Measurements from ENCODE around the gene DVL3.
"Not testable (repeated sequence)": the region's sequence is repeated elsewhere in the genome, so short reads cannot be mapped to it uniquely, and the experiment has no call there.

The DVL3 gene

DNA sequence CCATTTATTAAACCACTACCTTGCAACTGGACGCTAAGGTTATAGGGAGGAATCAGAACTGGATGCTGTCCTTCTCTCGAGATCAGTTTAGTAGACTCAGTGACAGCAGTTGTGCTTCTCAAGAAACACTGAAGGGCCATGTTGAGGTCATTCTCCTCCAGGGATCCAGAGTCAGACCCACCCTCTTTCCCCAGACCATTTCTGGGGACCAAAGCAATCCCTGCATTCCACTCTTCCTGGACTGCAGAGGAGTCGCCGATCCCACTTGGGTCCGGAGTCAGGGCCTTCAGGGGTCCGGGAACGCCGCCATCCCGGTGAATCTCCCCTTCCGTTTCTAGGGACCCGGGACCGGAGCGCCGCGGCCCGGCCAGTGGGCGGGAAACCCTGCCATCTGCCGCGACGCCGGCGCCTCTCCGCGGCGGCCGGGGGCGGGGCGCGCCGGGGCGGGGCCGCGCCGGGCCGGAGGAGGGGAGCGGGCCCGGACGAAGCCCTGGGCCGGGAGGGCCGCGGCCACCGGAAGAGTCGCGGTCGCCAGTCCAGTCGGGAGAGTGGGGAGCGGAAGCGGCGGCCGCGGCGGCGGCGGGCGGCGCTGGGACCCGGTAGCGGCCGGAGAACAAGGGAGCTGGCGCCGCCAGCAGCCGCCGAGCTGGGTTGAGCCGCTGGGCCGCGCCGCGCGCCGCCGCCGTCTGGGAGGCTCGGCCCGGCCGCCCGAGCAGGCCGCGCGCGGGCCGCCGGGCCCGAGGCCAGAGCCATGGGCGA, at the start of gene DVL3:
Gene DVL3, plus strand, starts transcription at position 493 of the 759 bp plus-strand sequence. Its CDS starts 259 bp downstream, at position 752.
- TF ChIP-seq, protein P1, sequence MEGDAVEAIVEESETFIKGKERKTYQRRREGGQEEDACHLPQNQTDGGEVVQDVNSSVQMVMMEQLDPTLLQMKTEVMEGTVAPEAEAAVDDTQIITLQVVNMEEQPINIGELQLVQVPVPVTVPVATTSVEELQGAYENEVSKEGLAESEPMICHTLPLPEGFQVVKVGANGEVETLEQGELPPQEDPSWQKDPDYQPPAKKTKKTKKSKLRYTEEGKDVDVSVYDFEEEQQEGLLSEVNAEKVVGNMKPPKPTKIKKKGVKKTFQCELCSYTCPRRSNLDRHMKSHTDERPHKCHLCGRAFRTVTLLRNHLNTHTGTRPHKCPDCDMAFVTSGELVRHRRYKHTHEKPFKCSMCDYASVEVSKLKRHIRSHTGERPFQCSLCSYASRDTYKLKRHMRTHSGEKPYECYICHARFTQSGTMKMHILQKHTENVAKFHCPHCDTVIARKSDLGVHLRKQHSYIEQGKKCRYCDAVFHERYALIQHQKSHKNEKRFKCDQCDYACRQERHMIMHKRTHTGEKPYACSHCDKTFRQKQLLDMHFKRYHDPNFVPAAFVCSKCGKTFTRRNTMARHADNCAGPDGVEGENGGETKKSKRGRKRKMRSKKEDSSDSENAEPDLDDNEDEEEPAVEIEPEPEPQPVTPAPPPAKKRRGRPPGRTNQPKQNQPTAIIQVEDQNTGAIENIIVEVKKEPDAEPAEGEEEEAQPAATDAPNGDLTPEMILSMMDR (IDR thresholded peaks at IDR 0.05; ENCODE audit: insufficient read depth, low read length, poor library complexity, severe bottlenecking): no peak
- peak; percentile 80 for DNase-seq (ENCODE audit: extremely low read depth, insufficient read length)
- Histone ChIP-seq H3K36me3 (ENCODE audit: control insufficient read depth, insufficient read depth, low read length) (no peaks in the 10 kb centered on the region), H3K4me3 (replicated peaks; ENCODE audit: low read depth, low read length) (peak within 1 kb of the TSS; percentile 93), H3K27me3 (replicated peaks; ENCODE audit: control insufficient read depth, insufficient read depth, low read length) (no peaks in the 10 kb centered on the region)

DNA sequence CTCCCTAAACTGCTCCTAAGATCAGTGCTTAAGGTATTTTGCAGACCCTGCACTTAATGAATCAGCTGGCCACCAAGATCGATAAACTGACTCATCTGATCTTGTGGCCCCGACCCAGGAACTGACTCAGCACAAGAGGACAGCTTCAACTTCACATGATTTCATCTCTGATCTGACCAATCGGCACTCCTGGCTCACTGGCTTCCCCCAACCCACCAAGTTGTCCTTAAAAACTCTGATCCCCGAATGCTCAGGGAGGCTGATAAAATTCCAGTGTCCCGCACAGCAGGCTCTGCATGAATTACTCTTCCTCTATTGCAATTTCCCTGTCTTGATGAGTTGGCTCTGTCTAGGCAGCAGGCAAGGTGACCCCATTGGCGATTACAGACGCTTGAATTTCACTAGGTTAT, 44.9 kb upstream of the DVL3 start:
- Histone ChIP-seq H3K27me3 (replicated peaks; ENCODE audit: control insufficient read depth, insufficient read depth, low read length) (no peaks in the 10 kb centered on the region), H3K4me3 (replicated peaks; ENCODE audit: low read depth, low read length) (no peak overlapping the region), H3K36me3 (ENCODE audit: control insufficient read depth, insufficient read depth, low read length) (no peaks in the 10 kb centered on the region)
- no peak for DNase-seq (ENCODE audit: extremely low read depth, insufficient read length)
- TF ChIP-seq, protein P1 (IDR thresholded peaks at IDR 0.05; ENCODE audit: insufficient read depth, low read length, poor library complexity, severe bottlenecking): no peak

DNA sequence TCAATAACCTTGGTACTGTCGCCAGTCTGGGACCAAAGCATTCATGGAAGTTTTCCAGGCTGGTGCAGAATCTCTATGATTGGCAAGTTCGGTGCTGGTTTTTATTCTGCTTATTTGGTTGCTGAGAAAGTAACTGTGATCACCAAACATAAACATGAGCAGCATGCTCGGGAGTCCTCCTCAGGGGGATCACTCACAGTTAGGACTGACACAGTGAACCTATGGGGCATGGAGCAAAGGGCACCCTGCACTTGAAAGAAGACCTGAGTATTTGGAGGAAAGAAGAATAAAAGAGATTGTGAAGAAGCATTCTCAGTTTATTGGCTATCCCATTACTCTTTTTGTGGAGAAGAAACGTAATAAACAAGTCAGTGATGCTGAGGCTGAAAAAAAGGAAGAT, 39.2 kb upstream of the DVL3 start:
- TF ChIP-seq, protein P1 (IDR thresholded peaks at IDR 0.05; ENCODE audit: insufficient read depth, low read length, poor library complexity, severe bottlenecking): no peak
- no peak for DNase-seq (ENCODE audit: extremely low read depth, insufficient read length)

DNA sequence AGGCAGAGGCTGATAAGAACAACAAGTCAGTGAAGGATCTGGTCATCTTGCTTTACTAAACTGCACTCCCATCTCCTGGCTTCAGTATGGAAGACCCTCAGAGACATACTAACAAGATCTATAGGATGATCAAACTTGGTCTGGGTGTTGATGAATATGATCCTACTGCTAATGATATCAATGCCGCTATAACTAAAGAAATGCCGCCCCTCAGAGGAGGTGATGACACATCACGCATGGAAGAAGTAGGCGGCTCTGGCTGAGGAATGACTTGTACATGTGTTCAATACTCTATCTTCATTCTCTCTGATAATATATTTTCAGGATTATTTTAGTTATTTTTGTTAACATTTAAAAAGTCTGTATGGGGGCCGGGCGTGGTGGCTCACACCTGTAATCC, 37.5 kb upstream of the DVL3 start:
- TF ChIP-seq, protein P1 (IDR thresholded peaks at IDR 0.05; ENCODE audit: insufficient read depth, low read length, poor library complexity, severe bottlenecking): no peak
- no peak for DNase-seq (ENCODE audit: extremely low read depth, insufficient read length)
- no peaks in the 10 kb centered on the region for H3K36me3 ChIP-seq (ENCODE audit: control insufficient read depth, insufficient read depth, low read length)
- H3K4me3 ChIP-seq (replicated peaks; ENCODE audit: low read depth, low read length): no peak overlapping the region
- no peaks in the 10 kb centered on the region; the same call in 1 of the 2 replicates for H3K27me3 ChIP-seq (replicated peaks; ENCODE audit: control insufficient read depth, insufficient read depth, low read length)

More for the DNA sequence above, 39.2 kb upstream of the DVL3 start:
- H3K27me3 ChIP-seq (replicated peaks; ENCODE audit: control insufficient read depth, insufficient read depth, low read length): no peaks in the 10 kb centered on the region; the same call in 1 of the 2 replicates
- H3K4me3 ChIP-seq (replicated peaks; ENCODE audit: low read depth, low read length): no peak overlapping the region
- H3K36me3 ChIP-seq (ENCODE audit: control insufficient read depth, insufficient read depth, low read length): no peaks in the 10 kb centered on the region

DNA sequence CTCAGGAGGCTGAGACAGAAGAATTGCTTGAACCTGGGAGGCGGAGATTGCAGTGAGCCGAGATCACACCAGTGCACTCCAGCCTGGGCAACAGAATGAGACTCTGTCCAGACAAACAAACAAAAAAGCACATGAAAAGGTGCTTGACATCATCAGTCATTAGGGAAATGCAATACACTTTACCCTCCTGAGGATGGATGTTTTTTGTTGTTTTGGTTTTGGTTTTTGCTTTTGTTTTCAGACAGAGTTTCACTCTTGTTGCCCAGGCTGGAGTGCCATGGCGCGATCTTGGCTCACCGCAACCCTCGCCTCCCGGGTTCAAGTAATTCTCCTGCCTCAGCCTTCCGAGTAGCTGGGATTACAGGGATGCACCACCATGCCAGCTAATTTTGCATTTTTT, 34.1 kb upstream of the DVL3 start:
- DNase-seq (ENCODE audit: extremely low read depth, insufficient read length); H3K4me3 ChIP-seq (replicated peaks; ENCODE audit: low read depth, low read length); H3K27me3 ChIP-seq (replicated peaks; ENCODE audit: control insufficient read depth, insufficient read depth, low read length); H3K36me3 ChIP-seq (ENCODE audit: control insufficient read depth, insufficient read depth, low read length): not testable (repeated sequence)

DNA sequence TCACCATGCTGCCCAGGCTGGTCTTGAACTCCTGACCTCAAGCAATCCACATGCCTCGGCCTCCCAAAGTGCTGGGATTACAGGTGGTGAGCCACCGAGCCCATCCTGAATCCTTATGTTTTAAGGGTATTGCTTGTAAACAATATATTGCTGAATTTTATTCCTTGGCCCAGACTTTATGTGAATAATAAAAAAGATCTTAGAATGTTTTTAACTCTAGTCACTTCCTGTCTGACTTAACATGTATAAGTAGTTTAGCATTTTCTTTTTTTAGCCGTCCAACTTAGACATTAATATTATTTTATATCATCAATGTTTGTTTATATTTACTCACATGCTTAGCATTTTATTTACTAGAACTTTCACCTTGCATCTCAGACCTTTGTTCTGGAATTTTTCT, 29.2 kb upstream of the DVL3 start:
- Histone ChIP-seq H3K4me3 (replicated peaks; ENCODE audit: low read depth, low read length) (no peak overlapping the region), H3K36me3 (ENCODE audit: control insufficient read depth, insufficient read depth, low read length) (no peaks in the 10 kb centered on the region), H3K27me3 (replicated peaks; ENCODE audit: control insufficient read depth, insufficient read depth, low read length) (no peaks in the 10 kb centered on the region)
- DNase-seq (ENCODE audit: extremely low read depth, insufficient read length): no peak
- TF ChIP-seq, protein P1 (IDR thresholded peaks at IDR 0.05; ENCODE audit: insufficient read depth, low read length, poor library complexity, severe bottlenecking): no peak
